ENCODE data around the gene SPACA7. TPM values are rescaled to one million over a fixed set of nuclear protein-coding genes. Genes with fewer than 3 reads are reported as not detected.

Gene SPACA7
- total and polyA plus RNA-seq, 10 of the 15 experiments (the other 5 are each of a cell fraction or from before 2014, with no cell fraction given): not detected

GRCh38 chr13:112468069-112468468, 91.9 kb downstream of the SPACA7 start:
- TF ChIP-seq POLR2A (IDR thresholded peaks at IDR 0.05; ENCODE audit: low read depth, low read length) (no peak), ZSCAN29 (IDR thresholded peaks at IDR 0.05) (no peak), REST (IDR thresholded peaks at IDR 0.05; ENCODE audit: low read depth, low read length) (no peak), FOS (IDR thresholded peaks at IDR 0.05; ENCODE audit: borderline replicate concordance, extremely low read depth, insufficient read length) (no peak), ZBTB40 (IDR thresholded peaks at IDR 0.05; ENCODE audit: borderline replicate concordance) (no peak), WRNIP1 (IDR thresholded peaks at IDR 0.05; ENCODE audit: borderline replicate concordance, low read depth, low read length) (no peak), SKIL (IDR thresholded peaks at IDR 0.05; ENCODE audit: low read depth, poor library complexity, severe bottlenecking) (no peak), LARP7 (IDR thresholded peaks at IDR 0.05) (no peak), ZNF24 (IDR thresholded peaks at IDR 0.05) (no peak), NFIC (IDR thresholded peaks at IDR 0.05; ENCODE audit: low read depth, low read length) (no peak), RFX5 (IDR thresholded peaks at IDR 0.05; ENCODE audit: low read depth, low read length) (no peak), MAX (IDR thresholded peaks at IDR 0.05; ENCODE audit: low read depth, low read length) (no peak)
- no peak overlapping the region for H3K4me3 ChIP-seq
- H3K27ac ChIP-seq (ENCODE audit: control insufficient read depth, insufficient read depth): no peak overlapping the region
- no peaks in the 10 kb centered on the region for H3K4me1 ChIP-seq (ENCODE audit: control insufficient read depth, insufficient read depth, low read length)
- in situ Hi-C loops (cut with MboI) (no loop called here), intact Hi-C loops (cut with micrococcal nuclease; ENCODE audit: unreplicated experiment) (no loop called here)
- no peaks in the 10 kb centered on the region for H3K79me2 ChIP-seq (ENCODE audit: control insufficient read depth, insufficient read depth, low read length)
- DNase-seq (ENCODE audit: low read depth, low spot score) (no peak), ATAC-seq (no peak), FAIRE-seq (no peak)
- POLR2A ChIA-PET: no interaction called here
- no peaks in the 10 kb centered on the region for H3K9me3 ChIP-seq (replicated peaks; ENCODE audit: control insufficient read depth, insufficient read depth, low read length)
- 79% methylated on average over 10 of the region's 10 CpGs for WGBS (ENCODE audit: insufficient coverage, insufficient replicate concordance, low lambda C conversion rate, missing lambda C conversion rate)
- H3K27me3 ChIP-seq (replicated peaks in 1 of 2; ENCODE audit: control insufficient read depth in 2 of 2, insufficient read depth in 2 of 2, low read length in 1 of 2): no peaks in the 10 kb centered on the region
- CTCF ChIA-PET: interaction anchor here (1.3 kb wide), 1 partner anchor 8 kb away, joined by 3 read pairs; no protein-coding TSS in a partner anchor
- RAD21 ChIA-PET (ENCODE audit: unreplicated experiment): no interaction called here
- SMC1A ChIA-PET (ENCODE audit: uncharacterized antibody, unreplicated experiment): no interaction called here
- H3K4me2 ChIP-seq (ENCODE audit: control insufficient read depth, insufficient read depth): no peak overlapping the region
- H2AFZ ChIP-seq (ENCODE audit: control insufficient read depth, low read depth, low read length): no peak overlapping the region
- H3K9ac ChIP-seq (ENCODE audit: control insufficient read depth, insufficient read depth, low read length): no peak overlapping the region
- no peaks in the 10 kb centered on the region for H3K36me3 ChIP-seq (ENCODE audit: control insufficient read depth in 2 of 2, insufficient read depth in 2 of 2, low read length in 1 of 2)
- H4K20me1 ChIP-seq (ENCODE audit: control insufficient read depth, insufficient read depth): no peaks in the 10 kb centered on the region
- BruUV-seq (replicated peaks): no TSS peak
